ENCODE results near the gene GPR137B. TPM values are rescaled to one million over a fixed set of nuclear protein-coding genes. Genes with fewer than 3 reads are reported as not detected.

Gene GPR137B
- total and polyA plus RNA-seq, 2 of the 8 experiments (the other 6 are each of a cell fraction or from before 2014, with no cell fraction given), result 6.9 to 7.7 TPM

- H3K9ac ChIP-seq (replicated peaks in 1 of 4; ENCODE audit: extremely low read depth in 1 of 4, low read depth in 3 of 4, low read length in 3 of 4), result no peak overlapping the region
- H3K27me3 ChIP-seq (replicated peaks in 1 of 4; ENCODE audit: control insufficient read depth in 3 of 4, extremely low read depth in 1 of 4, insufficient read depth in 3 of 4, low read length in 3 of 4), result no peaks in the 10 kb centered on the region
- H2BK12ac ChIP-seq (ENCODE audit: low read depth, low read length), result no peak overlapping the region
- H3K36me3 ChIP-seq (ENCODE audit: control insufficient read depth in 2 of 4, insufficient read depth in 4 of 4, low read length in 3 of 4), result no peaks in the 10 kb centered on the region
- peaks cover 2 to 9% (median 4%) of the 10 kb centered on the region in 4 experiments; a peak in 6 of 7 replicates for H3K4me1 ChIP-seq (replicated peaks in 1 of 4; ENCODE audit: control insufficient read depth in 3 of 4, insufficient read depth in 4 of 4, low read length in 3 of 4)
- H2BK120ac ChIP-seq (replicated peaks; ENCODE audit: low read depth, low read length), result no peak overlapping the region
- H4K5ac ChIP-seq (ENCODE audit: insufficient read length, low read depth, low read length), result no peak overlapping the region
- H4K20me1 ChIP-seq (replicated peaks in 1 of 2; ENCODE audit: control insufficient read depth in 1 of 2, insufficient read depth in 2 of 2, low read length in 2 of 2), result peaks cover 0 to 9% of the 10 kb centered on the region in 2 experiments
- no peaks in the 10 kb centered on the region; a peak in 1 of 4 replicates for H3K9me3 ChIP-seq (ENCODE audit: insufficient read depth in 2 of 2, low read depth in 1 of 2, low read length in 1 of 2)
- no peak overlapping the region for H3K56ac ChIP-seq (replicated peaks; ENCODE audit: insufficient read length, low read depth, low read length)
- H3K23me2 ChIP-seq (ENCODE audit: low read depth, low read length), result peaks cover 9% of the 10 kb centered on the region; the same call in 1 of the 2 replicates
- H3K4ac ChIP-seq (replicated peaks; ENCODE audit: insufficient read length, low read depth, low read length), result no peak overlapping the region
- H4K8ac ChIP-seq (ENCODE audit: extremely low read depth, insufficient read depth, low read length), result no peak overlapping the region
- no peak for FAIRE-seq
- H2BK15ac ChIP-seq (ENCODE audit: low read length), result no peak overlapping the region
- no peaks in the 10 kb centered on the region for H3K79me2 ChIP-seq (ENCODE audit: control insufficient read depth in 1 of 2, insufficient read depth in 2 of 2, low read length in 2 of 2)
- CTCF ChIA-PET (ENCODE audit: partially characterized antibody), result interaction anchor here (0.7 to 1.7 kb wide), 6 partner anchors 12 to 433 kb away, joined by 3 to 7 read pairs (median 3); partner anchors contain the start of gene NID1
- no peak overlapping the region for H3K4me3 ChIP-seq (ENCODE audit: extremely low read depth in 1 of 4, insufficient read depth in 2 of 4, low read depth in 3 of 4, low read length in 4 of 4)
- H2AK5ac ChIP-seq (ENCODE audit: low read depth, low read length), result no peak overlapping the region
- no peak overlapping the region for H3K4me2 ChIP-seq (ENCODE audit: insufficient read depth in 1 of 2, low read depth in 2 of 2, low read length in 2 of 2)
- no peak overlapping the region for H4K91ac ChIP-seq (replicated peaks; ENCODE audit: insufficient read length, low read length)
- no peak overlapping the region for H3K18ac ChIP-seq (ENCODE audit: extremely low read depth, low read length)
- 90% methylated on average over 12 of the region's 12 CpGs; no CpG with 5 or more reads in 1 of the 2 experiments for WGBS, 2 experiments (ENCODE audit: extremely low coverage in 1 of 2, insufficient coverage in 1 of 2, insufficient read length in 1 of 2, insufficient replicate concordance in 2 of 2, low coverage in 1 of 2, low lambda C conversion rate in 2 of 2, missing lambda C conversion rate in 1 of 2)
- POLR2A ChIA-PET (ENCODE audit: partially characterized antibody), result interaction anchor here (1.2 kb wide), 1 partner anchor 41 kb away, joined by 4 read pairs; no protein-coding TSS in a partner anchor
- no peak overlapping the region for H2BK20ac ChIP-seq (ENCODE audit: low read length)
- no peak overlapping the region for H3K27ac ChIP-seq (ENCODE audit: low read depth, low read length)
- DNase-seq (ENCODE audit: low read depth in 1 of 2, low spot score in 2 of 2), result no peak
- H2AFZ ChIP-seq (ENCODE audit: low read length), result no peak overlapping the region
- no peak overlapping the region for H2BK5ac ChIP-seq (ENCODE audit: low read depth, low read length)
- H3K79me1 ChIP-seq (ENCODE audit: low read depth, low read length), result no peaks in the 10 kb centered on the region
- H3K14ac ChIP-seq (ENCODE audit: insufficient read length), result no peak overlapping the region
- no peak overlapping the region for H3K23ac ChIP-seq (ENCODE audit: insufficient read length)
- TF ChIP-seq SUZ12 (IDR thresholded peaks at IDR 0.05; ENCODE audit: low read length) (no peak), JUND (IDR thresholded peaks at IDR 0.05; ENCODE audit: low read length) (no peak), HDAC6 (IDR thresholded peaks at IDR 0.05; ENCODE audit: low read depth, low read length) (no peak), POU5F1 (IDR thresholded peaks at IDR 0.05; ENCODE audit: low read depth, low read length) (no peak), SRF (IDR thresholded peaks at IDR 0.05; ENCODE audit: low read depth, low read length) (no peak), SAP30 (IDR thresholded peaks at IDR 0.05; ENCODE audit: insufficient read depth, insufficient replicate concordance, low read length) (no peak), RNF2 (IDR thresholded peaks at IDR 0.05; ENCODE audit: borderline replicate concordance, low read depth, low read length, missing control alignments, poor library complexity, severe bottlenecking) (no peak), TBP (IDR thresholded peaks at IDR 0.05; ENCODE audit: low read depth, low read length) (no peak), POLR2AphosphoS5 (IDR thresholded peaks at IDR 0.05; ENCODE audit: low read depth, low read length) (no peak), GABPA (IDR thresholded peaks at IDR 0.05; ENCODE audit: borderline replicate concordance, insufficient read depth, low read length) (no peak), CHD1 (IDR thresholded peaks at IDR 0.05; ENCODE audit: low read depth, low read length) (no peak), BACH1 (IDR thresholded peaks at IDR 0.05; ENCODE audit: low read length) (no peak), HDAC2 (IDR thresholded peaks at IDR 0.05; ENCODE audit: borderline replicate concordance in 1 of 2, low read depth in 2 of 2, low read length in 2 of 2) (no peak)
These were observed 42.9 kb upstream of the GPR137B start for GRCh38 chr1:236099355-236099974.
